DOHH2 (cell line): ENCODE data around the gene NT5DC3.

Experiments
- CTCF ChIP-seq: fragments of 200-600 bp; sonication (generic); IDR thresholded peaks from one replicate; pipeline ENCODE4 v1.5.1; 2014; ENCODE audit warnings: antibody characterized with exemption, mild to moderate bottlenecking, low read depth, low read length; ENCODE audit not compliant: poor library complexity, severe bottlenecking
- EZH2phosphoT487 ChIP-seq: fragments of 200-600 bp; sonication (generic); IDR thresholded peaks from 2 replicates; pipeline ENCODE4 v1.6.1; 2017; ENCODE audit warnings: borderline replicate concordance, mild to moderate bottlenecking, antibody characterized with exemption, low read length, moderate library complexity, mixed read lengths

GRCh38 chr12:103851127-103851526, 10.1 kb upstream of the NT5DC3 start:
- TF ChIP-seq EZH2phosphoT487 (no peak), CTCF (no peak)
